Measurements from ENCODE around the gene PZP. TPM values are rescaled to one million over a fixed set of nuclear protein-coding genes. Genes with fewer than 3 reads are reported as not detected.

Gene PZP
- total and polyA plus RNA-seq, 2 of the 13 experiments (the other 11 are each of a cell fraction or from before 2014, with no cell fraction given): 0.07 to 0.89 TPM

- TF ChIP-seq, protein P1, sequence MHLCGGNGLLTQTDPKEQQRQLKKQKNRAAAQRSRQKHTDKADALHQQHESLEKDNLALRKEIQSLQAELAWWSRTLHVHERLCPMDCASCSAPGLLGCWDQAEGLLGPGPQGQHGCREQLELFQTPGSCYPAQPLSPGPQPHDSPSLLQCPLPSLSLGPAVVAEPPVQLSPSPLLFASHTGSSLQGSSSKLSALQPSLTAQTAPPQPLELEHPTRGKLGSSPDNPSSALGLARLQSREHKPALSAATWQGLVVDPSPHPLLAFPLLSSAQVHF (CRISPR knock-in tag; IDR thresholded peaks at IDR 0.05): no peak
- TF ChIP-seq CSRNP2 (CRISPR knock-in tag; conservative IDR thresholded peaks at IDR 0.05; ENCODE audit: low read depth) (no peak), HCFC1 (IDR thresholded peaks at IDR 0.05; ENCODE audit: low read depth, low read length) (no peak), ZNF143 (CRISPR knock-in tag; IDR thresholded peaks at IDR 0.05) (no peak), HMG20A (CRISPR knock-in tag; IDR thresholded peaks at IDR 0.05; ENCODE audit: borderline replicate concordance) (no peak), RXRA (CRISPR knock-in tag; IDR thresholded peaks at IDR 0.05) (no peak), ZSCAN31 (CRISPR knock-in tag; IDR thresholded peaks at IDR 0.05; ENCODE audit: low read depth) (no peak), ATF7 (IDR thresholded peaks at IDR 0.05) (no peak), ATF7 (CRISPR knock-in tag; IDR thresholded peaks at IDR 0.05) (no peak), ATF3 (CRISPR knock-in tag; IDR thresholded peaks at IDR 0.05) (no peak), ZNF564 (CRISPR knock-in tag; IDR thresholded peaks at IDR 0.05) (no peak), ZFX (CRISPR knock-in tag; IDR thresholded peaks at IDR 0.05; ENCODE audit: low read depth) (0 out of 2 replicates have a peak, but pooled peaks have one; percentile 18), ZNF451 (CRISPR knock-in tag; IDR thresholded peaks at IDR 0.05) (no peak), ZNF572 (CRISPR knock-in tag; IDR thresholded peaks at IDR 0.05) (no peak), ZNF17 (CRISPR knock-in tag; IDR thresholded peaks at IDR 0.05) (no peak), NR2F1 (CRISPR knock-in tag; IDR thresholded peaks at IDR 0.05) (no peak), SNAPC5 (CRISPR knock-in tag; IDR thresholded peaks at IDR 0.05; ENCODE audit: borderline replicate concordance) (no peak), SRSF9 (IDR thresholded peaks at IDR 0.05; ENCODE audit: borderline replicate concordance, insufficient read depth, low read depth, low read length, poor library complexity, severe bottlenecking) (no peak), MAX (IDR thresholded peaks at IDR 0.05) (no peak; the same call in 1 of the 2 replicates), SNAPC2 (CRISPR knock-in tag; IDR thresholded peaks at IDR 0.05) (no peak)
- TF ChIP-seq, protein P2, sequence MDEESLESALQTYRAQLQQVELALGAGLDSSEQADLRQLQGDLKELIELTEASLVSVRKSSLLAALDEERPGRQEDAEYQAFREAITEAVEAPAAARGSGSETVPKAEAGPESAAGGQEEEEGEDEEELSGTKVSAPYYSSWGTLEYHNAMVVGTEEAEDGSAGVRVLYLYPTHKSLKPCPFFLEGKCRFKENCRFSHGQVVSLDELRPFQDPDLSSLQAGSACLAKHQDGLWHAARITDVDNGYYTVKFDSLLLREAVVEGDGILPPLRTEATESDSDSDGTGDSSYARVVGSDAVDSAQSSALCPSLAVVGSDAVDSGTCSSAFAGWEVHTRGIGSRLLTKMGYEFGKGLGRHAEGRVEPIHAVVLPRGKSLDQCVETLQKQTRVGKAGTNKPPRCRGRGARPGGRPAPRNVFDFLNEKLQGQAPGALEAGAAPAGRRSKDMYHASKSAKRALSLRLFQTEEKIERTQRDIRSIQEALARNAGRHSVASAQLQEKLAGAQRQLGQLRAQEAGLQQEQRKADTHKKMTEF (CRISPR knock-in tag; IDR thresholded peaks at IDR 0.05): peak; percentile 32
- TF ChIP-seq, protein P3, sequence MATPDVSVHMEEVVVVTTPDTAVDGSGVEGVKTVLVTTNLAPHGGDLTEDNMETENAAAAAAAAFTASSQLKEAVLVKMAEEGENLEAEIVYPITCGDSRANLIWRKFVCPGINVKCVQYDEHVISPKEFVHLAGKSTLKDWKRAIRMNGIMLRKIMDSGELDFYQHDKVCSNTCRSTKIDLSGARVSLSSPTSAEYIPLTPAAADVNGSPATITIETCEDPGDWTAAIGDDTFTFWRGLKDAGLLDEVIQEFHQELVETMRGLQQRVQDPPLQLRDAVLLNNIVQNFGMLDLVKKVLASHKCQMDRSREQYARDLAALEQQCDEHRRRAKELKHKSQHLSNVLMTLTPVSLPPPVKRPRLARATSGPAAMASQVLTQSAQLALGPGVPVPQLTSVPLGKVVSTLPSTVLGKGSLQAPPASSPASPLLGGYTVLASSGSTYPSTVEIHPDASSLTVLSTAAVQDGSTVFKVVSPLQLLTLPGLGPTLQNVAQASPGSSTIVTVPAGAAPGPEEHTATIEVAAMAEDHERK (CRISPR knock-in tag; IDR thresholded peaks at IDR 0.05; ENCODE audit: low read depth): no peak
- TF ChIP-seq, protein P4, sequence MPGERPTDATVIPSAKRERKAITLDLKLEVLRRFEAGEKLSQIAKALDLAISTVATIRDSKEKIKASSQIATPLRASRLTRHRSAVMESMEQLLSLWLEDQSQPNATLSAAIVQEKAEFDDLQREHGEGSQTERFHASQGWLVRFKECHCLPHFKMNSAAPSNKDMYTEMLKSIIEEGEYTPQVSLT (CRISPR knock-in tag; IDR thresholded peaks at IDR 0.05; ENCODE audit: borderline replicate concordance, low read depth): no peak
These were observed 101.3 kb downstream of the PZP start (continued) for GRCh38 chr12:9106610-9107541.
